ENCODE measurements around the gene DRAXIN. TPM values are rescaled to one million over a fixed set of nuclear protein-coding genes. Genes with fewer than 3 reads are reported as not detected.

DRAXIN gene
- total RNA-seq, 2 donors from 2014 or later = not detected

- intact Hi-C loops (cut with DNase I) = loop anchor here (5.0 to 10.0 kb wide), 2 partner anchors 69 to 404 kb away; no protein-coding TSS in a partner anchor
- peak overlapping the region in 1 of 4 donors; percentile 84 for H3K27ac ChIP-seq
- no peak overlapping the region for H3K4me3 ChIP-seq
Measured at GRCh38 chr1:11648732-11649158, 42.8 kb upstream of the DRAXIN start.

GRCh38 chr1:11649237-11649623 is 42.3 kb upstream of the DRAXIN start:
- DNase-seq = peak in 3 of 4 donors; percentile 35 to 54 (median 36)
- no peaks in the 10 kb centered on the region for H3K9me3 ChIP-seq
- no peak for ATAC-seq
- TF ChIP-seq POLR2A (IDR thresholded peaks at IDR 0.05) (no peak), CTCF (IDR thresholded peaks at IDR 0.05) (no peak)
- no peak overlapping the region for H3K4me3 ChIP-seq
- peak overlapping the region in 3 of 4 donors; percentile 9 to 93 (median 84) for H3K27ac ChIP-seq
- H3K36me3 ChIP-seq (replicated peaks in 1 of 2; ENCODE audit: insufficient read depth in 1 of 2, low read depth in 2 of 2) = no peaks in the 10 kb centered on the region
- intact Hi-C loops (cut with DNase I) = loop anchor here (5.0 to 10.0 kb wide), 2 partner anchors 68 to 404 kb away; no protein-coding TSS in a partner anchor
- H3K4me1 ChIP-seq = peaks cover 38% of the 10 kb centered on the region
- H3K27me3 ChIP-seq = no peaks in the 10 kb centered on the region
- 7 to 11% methylated on average over 5 to 7 of the region's 9 CpGs for WGBS, 2 donors

More at GRCh38 chr1:11648732-11649158, 42.8 kb upstream of the DRAXIN start:
- TF ChIP-seq POLR2A (IDR thresholded peaks at IDR 0.05) (no peak), CTCF (IDR thresholded peaks at IDR 0.05) (no peak)
- peak; percentile 56 to 73 (median 67) for DNase-seq
- WGBS, 2 donors = 17 to 80% methylated on average over 1 to 30 of the region's 30 CpGs
- Histone ChIP-seq H3K9me3 (no peaks in the 10 kb centered on the region), H3K36me3 (replicated peaks in 1 of 2; ENCODE audit: insufficient read depth in 1 of 2, low read depth in 2 of 2) (no peaks in the 10 kb centered on the region), H3K4me1 (peaks cover 34% of the 10 kb centered on the region), H3K27me3 (no peaks in the 10 kb centered on the region)
- ATAC-seq = peak; percentile 61

GRCh38 chr1:11649624-11650330 is 41.7 kb upstream of the DRAXIN start:
- ATAC-seq (no peak), DNase-seq (peak in 2 of 4 donors; percentile 25 to 28)
- peaks cover 38% of the 10 kb centered on the region for H3K4me1 ChIP-seq
- H3K27me3 ChIP-seq = no peaks in the 10 kb centered on the region
- peak overlapping the region in 1 of 2 donors; percentile 11 for H3K4me3 ChIP-seq
- intact Hi-C loops (cut with DNase I) = loop anchor here (5.0 to 10.0 kb wide), 2 partner anchors 68 to 405 kb away; no protein-coding TSS in a partner anchor
- H3K9me3 ChIP-seq = no peaks in the 10 kb centered on the region
- H3K36me3 ChIP-seq (replicated peaks in 1 of 2; ENCODE audit: insufficient read depth in 1 of 2, low read depth in 2 of 2) = no peaks in the 10 kb centered on the region
- peak overlapping the region in 3 of 4 donors; percentile 81 to 93 (median 84) for H3K27ac ChIP-seq
- 21 to 30% methylated on average over 10 to 21 of the region's 21 CpGs for WGBS, 2 donors
- TF ChIP-seq POLR2A (IDR thresholded peaks at IDR 0.05) (no peak), CTCF (IDR thresholded peaks at IDR 0.05) (no peak)

- H3K4me1 ChIP-seq = peaks cover 43% of the 10 kb centered on the region
- H3K27me3 ChIP-seq = no peaks in the 10 kb centered on the region
- TF ChIP-seq CTCF (IDR thresholded peaks at IDR 0.05) = peak; percentile 68 to 97 (median 89)
- peak; percentile 35 to 82 (median 82) for TF ChIP-seq POLR2A (IDR thresholded peaks at IDR 0.05)
- intact Hi-C loops (cut with DNase I) = no loop called here
- DNase-seq (peak; percentile 85 to 95 (median 94)), ATAC-seq (peak; percentile 69)
- 4% methylated on average over 4 to 47 of the region's 47 CpGs for WGBS, 2 donors
- H3K36me3 ChIP-seq (replicated peaks in 1 of 2; ENCODE audit: insufficient read depth in 1 of 2, low read depth in 2 of 2) = no peaks in the 10 kb centered on the region
- no peaks in the 10 kb centered on the region for H3K9me3 ChIP-seq
- H3K4me3 ChIP-seq = peak overlapping the region in 1 of 2 donors; percentile 11
- H3K27ac ChIP-seq = peak overlapping the region; percentile 43 to 93 (median 82)
Measured at GRCh38 chr1:11650331-11650991, 41.0 kb upstream of the DRAXIN start.

Measured in body of pancreas (tissue), 4 donors.